ENCODE data around the gene P2RX4.

- TF ChIP-seq SP2 (IDR thresholded peaks at IDR 0.05; ENCODE audit: low read length), result no peak
- TF ChIP-seq PHF8 (conservative IDR thresholded peaks at IDR 0.05; ENCODE audit: low read depth, low read length), result no peak
- TF ChIP-seq GABPA (IDR thresholded peaks at IDR 0.05; ENCODE audit: borderline replicate concordance, insufficient read depth, low read length), result no peak
- no peak for TF ChIP-seq EP300 (IDR thresholded peaks at IDR 0.05; ENCODE audit: borderline replicate concordance in 1 of 2, low read depth in 2 of 2, low read length in 2 of 2)
- no peak for TF ChIP-seq POLR2A (IDR thresholded peaks at IDR 0.05; ENCODE audit: control extremely low read depth in 1 of 2, low read depth in 2 of 2, low read length in 2 of 2)
- TF ChIP-seq CTCF (IDR thresholded peaks at IDR 0.05; ENCODE audit: control extremely low read depth in 1 of 3, insufficient read depth in 1 of 3, low read depth in 1 of 3, low read length in 3 of 3), result no peak
These were observed 57.9 kb downstream of the P2RX4 start for GRCh38 chr12:121267822-121268221.
